ENCODE measurements around the gene CYP3A7.
"Not testable (repeated sequence)": the region's sequence is repeated elsewhere in the genome, so short reads cannot be mapped to it uniquely, and the experiment has no call there.

The CYP3A7 gene

GRCh38 chr7:99741441-99741795, 6.4 kb upstream of the CYP3A7 start:
- no peak for DNase-seq (ENCODE audit: low spot score)

- no peak for DNase-seq (ENCODE audit: low spot score)
Observed at GRCh38 chr7:99740573-99741440, 5.8 kb upstream of the CYP3A7 start.

GRCh38 chr7:99739699-99740572, 4.9 kb upstream of the CYP3A7 start:
- DNase-seq (ENCODE audit: low spot score), result no peak

- no peak for DNase-seq (ENCODE audit: low spot score)
Observed at GRCh38 chr7:99737726-99738125, 2.7 kb upstream of the CYP3A7 start.

GRCh38 chr7:99736667-99737066, 1.7 kb upstream of the CYP3A7 start:
- DNase-seq (ENCODE audit: low spot score), result not testable (repeated sequence)

- DNase-seq (ENCODE audit: low spot score), result no peak
Observed at GRCh38 chr7:99733448-99733847, 1.5 kb downstream of the CYP3A7 start.

- DNase-seq (ENCODE audit: low spot score), result no peak
Observed at GRCh38 chr7:99733003-99733402, 2.0 kb downstream of the CYP3A7 start.

- DNase-seq (ENCODE audit: low spot score), result no peak
Observed at GRCh38 chr7:99731638-99732374, 3.2 kb downstream of the CYP3A7 start.

GRCh38 chr7:99730992-99731391, 4.0 kb downstream of the CYP3A7 start:
- DNase-seq (ENCODE audit: low spot score), result no peak

- no peak for DNase-seq (ENCODE audit: low spot score)
Observed at GRCh38 chr7:99730238-99730810, 4.7 kb downstream of the CYP3A7 start.

- DNase-seq (ENCODE audit: low spot score), result no peak
Observed at GRCh38 chr7:99729486-99730237, 5.3 kb downstream of the CYP3A7 start.

- no peak for DNase-seq (ENCODE audit: low spot score)
Observed at GRCh38 chr7:99728615-99729014, 6.4 kb downstream of the CYP3A7 start.

- not testable (repeated sequence) for DNase-seq (ENCODE audit: low spot score)
Observed at GRCh38 chr7:99723201-99723600, 11.8 kb downstream of the CYP3A7 start.

- DNase-seq (ENCODE audit: low spot score), result no peak
Observed at GRCh38 chr7:99720800-99721595, 14.0 kb downstream of the CYP3A7 start.

GRCh38 chr7:99719996-99720769, 14.8 kb downstream of the CYP3A7 start:
- DNase-seq (ENCODE audit: low spot score), result no peak

- DNase-seq (ENCODE audit: low spot score), result no peak
Observed at GRCh38 chr7:99713995-99714570, 20.9 kb downstream of the CYP3A7 start.

GRCh38 chr7:99709838-99710578, 25.0 kb downstream of the CYP3A7 start:
- DNase-seq (ENCODE audit: low spot score), result no peak

- no peak for DNase-seq (ENCODE audit: low spot score)
Observed at GRCh38 chr7:99709260-99709659, 25.7 kb downstream of the CYP3A7 start.

- no peak for DNase-seq (ENCODE audit: low spot score)
Observed at GRCh38 chr7:99707096-99707495, 27.9 kb downstream of the CYP3A7 start.
